Adrenal gland (tissue), 5 donors: ENCODE results near the gene ANKRD37.

Experiments used
- POLR2A ChIP-seq, 2 donors: fragments of 450-650 bp; IDR thresholded peaks; one replicate each; pipeline ENCODE4 v1.6.1; 2017; ENCODE audit warnings: antibody characterized with exemption in 2 of 2, mild to moderate bottlenecking in 2 of 2, moderate library complexity in 1 of 2
- TF ChIP-seq, protein P1 (sequence below), 6 experiments: fragments of 450-650 bp in 4 of 6; fragments of 200-600 bp in 2 of 6; sonication (generic) in 1 of 6; IDR thresholded peaks; 1 replicate in 5 of 6; 2 replicates in 1 of 6; pipeline versions ENCODE4 v1.5.1 to v1.8.0; 2016 to 2021; ENCODE audit warnings: antibody characterized with exemption in 6 of 6, mild to moderate bottlenecking in 2 of 6, moderate library complexity in 1 of 6
- donor health status: DM: no; HTN: no; CAD: no.

DNA sequence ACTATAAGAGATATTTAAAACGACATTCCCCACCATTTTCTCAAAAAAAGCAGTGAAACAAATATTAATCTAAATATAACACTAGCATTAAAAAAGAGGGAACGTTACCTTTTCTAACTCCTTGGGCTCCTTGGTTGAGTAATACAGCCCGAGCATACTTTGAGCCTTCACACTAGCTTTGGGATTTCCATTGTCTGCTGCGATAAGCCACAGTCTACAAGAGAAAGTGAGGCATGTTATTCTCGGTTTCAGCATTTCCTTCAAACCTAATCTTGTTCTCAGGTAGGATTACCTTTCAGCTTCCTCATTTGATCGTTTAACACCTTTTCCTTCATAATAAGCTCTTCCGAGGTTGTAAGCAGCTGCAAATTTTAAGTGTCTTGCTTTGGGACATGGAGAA lies 22.6 kb upstream of the ANKRD37 start:
- TF ChIP-seq, protein P1, sequence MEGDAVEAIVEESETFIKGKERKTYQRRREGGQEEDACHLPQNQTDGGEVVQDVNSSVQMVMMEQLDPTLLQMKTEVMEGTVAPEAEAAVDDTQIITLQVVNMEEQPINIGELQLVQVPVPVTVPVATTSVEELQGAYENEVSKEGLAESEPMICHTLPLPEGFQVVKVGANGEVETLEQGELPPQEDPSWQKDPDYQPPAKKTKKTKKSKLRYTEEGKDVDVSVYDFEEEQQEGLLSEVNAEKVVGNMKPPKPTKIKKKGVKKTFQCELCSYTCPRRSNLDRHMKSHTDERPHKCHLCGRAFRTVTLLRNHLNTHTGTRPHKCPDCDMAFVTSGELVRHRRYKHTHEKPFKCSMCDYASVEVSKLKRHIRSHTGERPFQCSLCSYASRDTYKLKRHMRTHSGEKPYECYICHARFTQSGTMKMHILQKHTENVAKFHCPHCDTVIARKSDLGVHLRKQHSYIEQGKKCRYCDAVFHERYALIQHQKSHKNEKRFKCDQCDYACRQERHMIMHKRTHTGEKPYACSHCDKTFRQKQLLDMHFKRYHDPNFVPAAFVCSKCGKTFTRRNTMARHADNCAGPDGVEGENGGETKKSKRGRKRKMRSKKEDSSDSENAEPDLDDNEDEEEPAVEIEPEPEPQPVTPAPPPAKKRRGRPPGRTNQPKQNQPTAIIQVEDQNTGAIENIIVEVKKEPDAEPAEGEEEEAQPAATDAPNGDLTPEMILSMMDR (IDR thresholded peaks at IDR 0.05): no peak
- TF ChIP-seq POLR2A (IDR thresholded peaks at IDR 0.05): no peak
